K562 (cell line): ENCODE data around the gene ATPAF2. TPM values are rescaled to one million over a fixed set of nuclear protein-coding genes. Genes with fewer than 3 reads are reported as not detected.

Experiments
- CXXC5 ChIP-seq: fragments of 250-450 bp; sonication (Bioruptor Pico); IDR thresholded peaks from 2 replicates; pipeline ENCODE4 v1.8.0; 2022; ENCODE audit warnings: inconsistent platforms, mild to moderate bottlenecking, moderate library complexity
- HEY1 ChIP-seq: fragments of 250-450 bp; sonication (Bioruptor Pico); IDR thresholded peaks from 2 replicates; pipeline ENCODE4 v1.5.0; 2020; ENCODE audit warnings: mild to moderate bottlenecking, moderate library complexity, borderline replicate concordance
- HNRNPUL1 ChIP-seq: fragments of 200-400 bp; formaldehyde crosslinking; IDR thresholded peaks from 2 replicates; pipeline ENCODE4 v1.6.1; 2017; ENCODE audit warnings: low read length
- POLR2B ChIP-seq: fragments of 450-650 bp; IDR thresholded peaks from 2 replicates; pipeline ENCODE4 v1.6.1; 2018; ENCODE audit warnings: low read depth; ENCODE audit not compliant: partially characterized antibody
- ZNF778 ChIP-seq: fragments of 450-650 bp; formaldehyde crosslinking; IDR thresholded peaks from 2 replicates; pipeline ENCODE4 v1.4.0; 2020; ENCODE audit warnings: mild to moderate bottlenecking, moderate library complexity
- polyA plus RNA-seq, 8 experiments: library from polyadenylated mRNA; depleted of rRNA in 4 of 8; stranded (reverse) in 5 of 8; unstranded in 3 of 8; fragments of >200 nt; fragmentation: Nextera tagmentation in 2 of 8; fragmentation: Illumina TruSeq in 1 of 8; extraction: Ambion mirVana in 2 of 8; extraction: Trizol in 1 of 8; gene quantifications; 2 replicates each; pipeline versions ENCODE4 v1.2.1 to v1.2.3, GENCODE V29; 2011 to 2014; ENCODE audit warnings: inconsistent platforms in 1 of 8, missing spikeins in 1 of 8
- total RNA-seq, 7 experiments: library from RNA; depleted of rRNA in 6 of 7; stranded (reverse); fragments of >200 nt in 6 of 7; fragmentation: Illumina TruSeq in 2 of 7; extraction: Trizol in 2 of 7; gene quantifications; 2 replicates each; pipeline versions ENCODE4 v1.2.1 to v1.2.3, GENCODE V29; 2011 to 2021; ENCODE audit warnings: low replicate concordance in 1 of 7
- TF ChIP-seq, protein P1 (sequence below): sonication (generic); formaldehyde crosslinking; IDR thresholded peaks from 2 replicates; pipeline ENCODE4 v1.8.0; 2022; ENCODE audit warnings: mild to moderate bottlenecking, missing genetic modification reagents
- TF ChIP-seq, protein P2 (sequence below): IDR thresholded peaks from 2 replicates; pipeline ENCODE4 v1.6.1; 2016; ENCODE audit warnings: missing genetic modification characterization, missing compliant biosample characterization
- TF ChIP-seq, protein P3 (sequence below), 2 experiments: fragments of 450-650 bp; conservative IDR thresholded peaks; 2 replicates each; pipeline ENCODE4 v1.6.1; 2017; ENCODE audit warnings: mild to moderate bottlenecking in 2 of 2, moderate library complexity in 2 of 2
- TF ChIP-seq, protein P4 (sequence below): fragments of 250-450 bp; sonication (Bioruptor Pico); IDR thresholded peaks from 2 replicates; pipeline ENCODE4 v1.8.0; 2021; ENCODE audit warnings: moderate library complexity, mild to moderate bottlenecking, inconsistent platforms
- TF ChIP-seq, protein P5 (sequence below): sonication (generic); formaldehyde crosslinking; IDR thresholded peaks from 2 replicates; pipeline ENCODE4 v1.5.0; 2020; ENCODE audit warnings: missing genetic modification reagents

Gene ATPAF2
- total and polyA plus RNA-seq, 9 of the 15 experiments (the other 6 are each of a cell fraction or from before 2014, with no cell fraction given): 2.1 to 19.2 (median 11.3) TPM

DNA sequence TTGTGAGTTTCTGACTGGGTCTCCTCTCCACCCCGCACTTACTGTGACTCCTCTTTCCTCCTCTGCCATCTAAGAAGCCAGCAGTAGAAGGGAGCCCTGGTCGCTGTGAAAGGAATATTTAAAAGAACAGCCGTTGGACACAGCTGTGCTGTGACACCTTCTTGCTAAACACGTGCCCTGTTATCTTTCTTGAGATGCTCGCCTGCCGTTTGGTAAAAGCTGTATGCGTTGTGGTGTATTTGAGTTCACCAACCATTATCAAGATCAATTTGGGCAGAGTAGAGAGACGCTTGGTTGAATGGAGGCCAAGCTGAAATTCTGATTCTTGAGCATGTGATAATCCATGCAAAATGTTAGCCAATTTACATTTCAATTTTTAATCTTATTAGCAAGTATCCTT lies 4.0 kb upstream of the ATPAF2 start (continued):
- TF ChIP-seq, protein P1, sequence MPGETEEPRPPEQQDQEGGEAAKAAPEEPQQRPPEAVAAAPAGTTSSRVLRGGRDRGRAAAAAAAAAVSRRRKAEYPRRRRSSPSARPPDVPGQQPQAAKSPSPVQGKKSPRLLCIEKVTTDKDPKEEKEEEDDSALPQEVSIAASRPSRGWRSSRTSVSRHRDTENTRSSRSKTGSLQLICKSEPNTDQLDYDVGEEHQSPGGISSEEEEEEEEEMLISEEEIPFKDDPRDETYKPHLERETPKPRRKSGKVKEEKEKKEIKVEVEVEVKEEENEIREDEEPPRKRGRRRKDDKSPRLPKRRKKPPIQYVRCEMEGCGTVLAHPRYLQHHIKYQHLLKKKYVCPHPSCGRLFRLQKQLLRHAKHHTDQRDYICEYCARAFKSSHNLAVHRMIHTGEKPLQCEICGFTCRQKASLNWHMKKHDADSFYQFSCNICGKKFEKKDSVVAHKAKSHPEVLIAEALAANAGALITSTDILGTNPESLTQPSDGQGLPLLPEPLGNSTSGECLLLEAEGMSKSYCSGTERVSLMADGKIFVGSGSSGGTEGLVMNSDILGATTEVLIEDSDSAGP (CRISPR knock-in tag): no peak
- TF ChIP-seq POLR2B (no peak), ZNF778 (no peak), HNRNPUL1 (no peak), HEY1 (CRISPR knock-in tag) (no peak), CXXC5 (peak; percentile 53)
- TF ChIP-seq, protein P2, sequence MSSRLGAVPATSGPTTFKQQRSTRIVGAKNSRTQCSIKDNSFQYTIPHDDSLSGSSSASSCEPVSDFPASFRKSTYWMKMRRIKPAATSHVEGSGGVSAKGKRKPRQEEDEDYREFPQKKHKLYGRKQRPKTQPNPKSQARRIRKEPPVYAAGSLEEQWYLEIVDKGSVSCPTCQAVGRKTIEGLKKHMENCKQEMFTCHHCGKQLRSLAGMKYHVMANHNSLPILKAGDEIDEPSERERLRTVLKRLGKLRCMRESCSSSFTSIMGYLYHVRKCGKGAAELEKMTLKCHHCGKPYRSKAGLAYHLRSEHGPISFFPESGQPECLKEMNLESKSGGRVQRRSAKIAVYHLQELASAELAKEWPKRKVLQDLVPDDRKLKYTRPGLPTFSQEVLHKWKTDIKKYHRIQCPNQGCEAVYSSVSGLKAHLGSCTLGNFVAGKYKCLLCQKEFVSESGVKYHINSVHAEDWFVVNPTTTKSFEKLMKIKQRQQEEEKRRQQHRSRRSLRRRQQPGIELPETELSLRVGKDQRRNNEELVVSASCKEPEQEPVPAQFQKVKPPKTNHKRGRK (tag): no peak
- TF ChIP-seq, protein P3, sequence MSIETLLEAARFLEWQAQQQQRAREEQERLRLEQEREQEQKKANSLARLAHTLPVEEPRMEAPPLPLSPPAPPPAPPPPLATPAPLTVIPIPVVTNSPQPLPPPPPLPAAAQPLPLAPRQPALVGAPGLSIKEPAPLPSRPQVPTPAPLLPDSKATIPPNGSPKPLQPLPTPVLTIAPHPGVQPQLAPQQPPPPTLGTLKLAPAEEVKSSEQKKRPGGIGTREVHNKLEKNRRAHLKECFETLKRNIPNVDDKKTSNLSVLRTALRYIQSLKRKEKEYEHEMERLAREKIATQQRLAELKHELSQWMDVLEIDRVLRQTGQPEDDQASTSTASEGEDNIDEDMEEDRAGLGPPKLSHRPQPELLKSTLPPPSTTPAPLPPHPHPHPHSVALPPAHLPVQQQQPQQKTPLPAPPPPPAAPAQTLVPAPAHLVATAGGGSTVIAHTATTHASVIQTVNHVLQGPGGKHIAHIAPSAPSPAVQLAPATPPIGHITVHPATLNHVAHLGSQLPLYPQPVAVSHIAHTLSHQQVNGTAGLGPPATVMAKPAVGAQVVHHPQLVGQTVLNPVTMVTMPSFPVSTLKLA (conservative IDR thresholded peaks at IDR 0.05): peak in 1 of 2 experiments; percentile 61; a peak in 1 of 4 replicates
- TF ChIP-seq, protein P4, sequence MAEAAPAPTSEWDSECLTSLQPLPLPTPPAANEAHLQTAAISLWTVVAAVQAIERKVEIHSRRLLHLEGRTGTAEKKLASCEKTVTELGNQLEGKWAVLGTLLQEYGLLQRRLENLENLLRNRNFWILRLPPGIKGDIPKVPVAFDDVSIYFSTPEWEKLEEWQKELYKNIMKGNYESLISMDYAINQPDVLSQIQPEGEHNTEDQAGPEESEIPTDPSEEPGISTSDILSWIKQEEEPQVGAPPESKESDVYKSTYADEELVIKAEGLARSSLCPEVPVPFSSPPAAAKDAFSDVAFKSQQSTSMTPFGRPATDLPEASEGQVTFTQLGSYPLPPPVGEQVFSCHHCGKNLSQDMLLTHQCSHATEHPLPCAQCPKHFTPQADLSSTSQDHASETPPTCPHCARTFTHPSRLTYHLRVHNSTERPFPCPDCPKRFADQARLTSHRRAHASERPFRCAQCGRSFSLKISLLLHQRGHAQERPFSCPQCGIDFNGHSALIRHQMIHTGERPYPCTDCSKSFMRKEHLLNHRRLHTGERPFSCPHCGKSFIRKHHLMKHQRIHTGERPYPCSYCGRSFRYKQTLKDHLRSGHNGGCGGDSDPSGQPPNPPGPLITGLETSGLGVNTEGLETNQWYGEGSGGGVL (CRISPR knock-in tag): no peak
- TF ChIP-seq, protein P5, sequence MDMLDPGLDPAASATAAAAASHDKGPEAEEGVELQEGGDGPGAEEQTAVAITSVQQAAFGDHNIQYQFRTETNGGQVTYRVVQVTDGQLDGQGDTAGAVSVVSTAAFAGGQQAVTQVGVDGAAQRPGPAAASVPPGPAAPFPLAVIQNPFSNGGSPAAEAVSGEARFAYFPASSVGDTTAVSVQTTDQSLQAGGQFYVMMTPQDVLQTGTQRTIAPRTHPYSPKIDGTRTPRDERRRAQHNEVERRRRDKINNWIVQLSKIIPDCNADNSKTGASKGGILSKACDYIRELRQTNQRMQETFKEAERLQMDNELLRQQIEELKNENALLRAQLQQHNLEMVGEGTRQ (CRISPR knock-in tag): 0 out of 2 replicates have a peak, but pooled peaks have one; percentile 6
